ENCODE data around the gene RRAGB.

DNA sequence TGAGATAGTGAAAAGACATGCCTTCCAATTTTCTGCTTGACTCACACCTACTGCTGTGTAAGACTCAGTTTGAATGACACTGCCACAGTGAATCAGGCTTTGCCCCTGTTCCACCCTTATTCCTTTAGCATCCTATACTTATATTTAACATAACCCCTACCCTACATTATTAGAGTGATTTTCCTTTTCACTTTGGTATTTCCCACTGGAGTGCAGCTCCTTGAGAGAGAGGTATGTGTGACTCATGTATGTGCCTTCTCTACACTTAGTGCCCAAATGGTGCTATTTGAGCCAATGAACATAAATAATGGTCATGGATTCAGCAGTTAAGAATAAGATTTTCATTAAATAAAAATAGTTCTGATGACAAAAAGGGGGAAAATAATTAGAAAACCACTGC lies 69.5 kb downstream of the RRAGB start:
- TF ChIP-seq, protein P1, sequence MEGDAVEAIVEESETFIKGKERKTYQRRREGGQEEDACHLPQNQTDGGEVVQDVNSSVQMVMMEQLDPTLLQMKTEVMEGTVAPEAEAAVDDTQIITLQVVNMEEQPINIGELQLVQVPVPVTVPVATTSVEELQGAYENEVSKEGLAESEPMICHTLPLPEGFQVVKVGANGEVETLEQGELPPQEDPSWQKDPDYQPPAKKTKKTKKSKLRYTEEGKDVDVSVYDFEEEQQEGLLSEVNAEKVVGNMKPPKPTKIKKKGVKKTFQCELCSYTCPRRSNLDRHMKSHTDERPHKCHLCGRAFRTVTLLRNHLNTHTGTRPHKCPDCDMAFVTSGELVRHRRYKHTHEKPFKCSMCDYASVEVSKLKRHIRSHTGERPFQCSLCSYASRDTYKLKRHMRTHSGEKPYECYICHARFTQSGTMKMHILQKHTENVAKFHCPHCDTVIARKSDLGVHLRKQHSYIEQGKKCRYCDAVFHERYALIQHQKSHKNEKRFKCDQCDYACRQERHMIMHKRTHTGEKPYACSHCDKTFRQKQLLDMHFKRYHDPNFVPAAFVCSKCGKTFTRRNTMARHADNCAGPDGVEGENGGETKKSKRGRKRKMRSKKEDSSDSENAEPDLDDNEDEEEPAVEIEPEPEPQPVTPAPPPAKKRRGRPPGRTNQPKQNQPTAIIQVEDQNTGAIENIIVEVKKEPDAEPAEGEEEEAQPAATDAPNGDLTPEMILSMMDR (IDR thresholded peaks at IDR 0.05): no peak
- TF ChIP-seq EP300 (IDR thresholded peaks at IDR 0.05): no peak
- no peak for TF ChIP-seq POLR2A (IDR thresholded peaks at IDR 0.05)
